Measurements from ENCODE around the gene CTSZ. TPM values are rescaled to one million over a fixed set of nuclear protein-coding genes. Genes with fewer than 3 reads are reported as not detected.

Gene CTSZ
- polyA plus RNA-seq, 2 of the 4 experiments (the other 2 are of a cell fraction): 115 to 156 TPM

- ChIA-PET CTCF (interaction anchor here (0.6 to 1.3 kb wide), 2 partner anchors 23 to 116 kb away, joined by 3 read pairs; no protein-coding TSS in a partner anchor), POLR2A (no interaction called here)
- Histone ChIP-seq H3K4me2 (no peak overlapping the region), H3K4me1 (no peaks in the 10 kb centered on the region), H3K4me3 (no peak overlapping the region), H3K27ac (no peak overlapping the region), H3K9me3 (peaks cover 17% of the 10 kb centered on the region)
- FAIRE-seq (no peak), DNase-seq (ENCODE audit: low read depth in 1 of 2, low spot score in 1 of 2) (no peak), ATAC-seq (no peak)
- 54% methylated on average over 6 of the region's 6 CpGs for WGBS (ENCODE audit: missing lambda C conversion rate)
- no peak for TF ChIP-seq HOXB5 (CRISPR knock-in tag; IDR thresholded peaks at IDR 0.05)
- no peak for TF ChIP-seq NR3C1 (IDR thresholded peaks at IDR 0.05)
- no peak for TF ChIP-seq TP53 (CRISPR knock-in tag; IDR thresholded peaks at IDR 0.05)
- no peak for TF ChIP-seq POLR2AphosphoS2 (conservative IDR thresholded peaks at IDR 0.05; ENCODE audit: low read length)
- no peak for TF ChIP-seq CBX2 (IDR thresholded peaks at IDR 0.05; ENCODE audit: borderline replicate concordance, low read depth)
- TF ChIP-seq KDM1A (IDR thresholded peaks at IDR 0.05; ENCODE audit: low read depth): no peak
- TF ChIP-seq FOXS1 (CRISPR knock-in tag; IDR thresholded peaks at IDR 0.05): no peak
- no peak for TF ChIP-seq ZC3H11A (IDR thresholded peaks at IDR 0.05)
- no peak for TF ChIP-seq SMC3 (IDR thresholded peaks at IDR 0.05)
- no peak for TF ChIP-seq TFCP2L1 (CRISPR knock-in tag; IDR thresholded peaks at IDR 0.05)
- no peak for TF ChIP-seq HEYL (CRISPR knock-in tag; IDR thresholded peaks at IDR 0.05)
- no peak for TF ChIP-seq PHF8 (IDR thresholded peaks at IDR 0.05; ENCODE audit: borderline replicate concordance, low read depth)
- TF ChIP-seq RFX5 (IDR thresholded peaks at IDR 0.05): no peak
- no peak for TF ChIP-seq FOSL2 (IDR thresholded peaks at IDR 0.05)
- no peak for TF ChIP-seq FOSL2 (CRISPR knock-in tag; IDR thresholded peaks at IDR 0.05)
- no peak for TF ChIP-seq PBX3 (IDR thresholded peaks at IDR 0.05)
- TF ChIP-seq HMGXB4 (CRISPR knock-in tag; IDR thresholded peaks at IDR 0.05; ENCODE audit: borderline replicate concordance): no peak
- no peak for TF ChIP-seq JUN (IDR thresholded peaks at IDR 0.05)
- TF ChIP-seq MAFK (IDR thresholded peaks at IDR 0.05; ENCODE audit: partially characterized antibody): no peak
- no peak for TF ChIP-seq GATA3 (IDR thresholded peaks at IDR 0.05; ENCODE audit: borderline replicate concordance)
Observed at GRCh38 chr20:58971429-58971828, 35.6 kb downstream of the CTSZ start.

GRCh38 chr20:58970146-58970545 lies 36.9 kb downstream of the CTSZ start:
- TF ChIP-seq TFCP2L1 (CRISPR knock-in tag; IDR thresholded peaks at IDR 0.05): no peak
- TF ChIP-seq MAZ (IDR thresholded peaks at IDR 0.05; ENCODE audit: borderline replicate concordance, low read depth, low read length): no peak
- TF ChIP-seq USF2 (IDR thresholded peaks at IDR 0.05): no peak
- no peak for TF ChIP-seq E2F6 (IDR thresholded peaks at IDR 0.05; ENCODE audit: borderline replicate concordance, low read depth)
- no peak for TF ChIP-seq BHLHE40 (IDR thresholded peaks at IDR 0.05; ENCODE audit: low read depth, low read length)
- TF ChIP-seq EHMT2 (IDR thresholded peaks at IDR 0.05; ENCODE audit: low read depth): no peak
- TF ChIP-seq HOXA7 (CRISPR knock-in tag; IDR thresholded peaks at IDR 0.05): no peak
- no peak for FAIRE-seq
- H3K4me3 ChIP-seq: no peak overlapping the region
- ATAC-seq: no peak
- no peak for DNase-seq (ENCODE audit: low read depth in 1 of 2, low spot score in 1 of 2)
- CTCF ChIA-PET: no interaction called here
- no peaks in the 10 kb centered on the region for H3K4me1 ChIP-seq
- H3K9me3 ChIP-seq: peaks cover 17% of the 10 kb centered on the region
- POLR2A ChIA-PET: no interaction called here
- H3K4me2 ChIP-seq: no peak overlapping the region
- H3K27ac ChIP-seq: no peak overlapping the region
- 17% methylated on average over 1 of the region's 1 CpG for WGBS (ENCODE audit: missing lambda C conversion rate)
